Loucy (cell line): ENCODE data around the gene DRD1.
"Not testable (repeated sequence)": the region's sequence is repeated elsewhere in the genome, so short reads cannot be mapped to it uniquely, and the experiment has no call there.

Experiments used
- H2AFZ ChIP-seq: fragments of 200-600 bp; sonication (generic); 2 replicates; pipeline ENCODE4 v1.6.0; 2016; ENCODE audit warnings: antibody characterized with exemption, mild to moderate bottlenecking, low read length, moderate library complexity
- H3F3A ChIP-seq: fragments of 200-600 bp; 2 replicates; pipeline ENCODE4 v1.6.0; 2016; ENCODE audit warnings: antibody characterized with exemption, low read depth, mild to moderate bottlenecking
- H3K27me3 ChIP-seq: fragments of 200-600 bp; sonication (generic); 2 replicates; pipeline ENCODE4 v1.6.1; 2014; ENCODE audit warnings: low read length, mild to moderate bottlenecking; ENCODE audit not compliant: insufficient read depth, poor library complexity, severe bottlenecking
- H3K36me3 ChIP-seq: fragments of 200-600 bp; sonication (generic); 2 replicates; pipeline ENCODE4 v1.6.1; 2016; ENCODE audit warnings: low read length; ENCODE audit not compliant: insufficient read depth
- H3K4me1 ChIP-seq: fragments of 200-600 bp; sonication (generic); 2 replicates; pipeline ENCODE4 v1.5.1; 2014; ENCODE audit warnings: low read length, mild to moderate bottlenecking; ENCODE audit not compliant: insufficient read depth, poor library complexity, severe bottlenecking
- H3K4me2 ChIP-seq: fragments of 200-600 bp; sonication (generic); 2 replicates; pipeline ENCODE4 v1.6.0; 2014; ENCODE audit warnings: antibody characterized with exemption, low read length, low read depth, mild to moderate bottlenecking; ENCODE audit not compliant: poor library complexity, severe bottlenecking
- H3K4me3 ChIP-seq: fragments of 200-600 bp; sonication (generic); 2 replicates; pipeline ENCODE4 v1.5.1; 2014; ENCODE audit warnings: low read length, mild to moderate bottlenecking, mixed read lengths; ENCODE audit not compliant: poor library complexity, severe bottlenecking
- H3K79me2 ChIP-seq: fragments of 200-600 bp; sonication (generic); 2 replicates; pipeline ENCODE4 v1.6.1; 2014; ENCODE audit warnings: low read length; ENCODE audit not compliant: insufficient read depth
- H3K9ac ChIP-seq: fragments of 200-600 bp; sonication (generic); 2 replicates; pipeline ENCODE4 v1.6.0; 2014; ENCODE audit warnings: mild to moderate bottlenecking, low read depth, low read length, moderate library complexity; ENCODE audit not compliant: poor library complexity, severe bottlenecking
- H3K9me2 ChIP-seq: fragments of 200-600 bp; sonication (generic); replicated peaks from 2 replicates; pipeline ENCODE4 v1.6.1; 2016; ENCODE audit warnings: low read depth, low read length, mixed read lengths
- H3K9me3 ChIP-seq: fragments of 200-600 bp; sonication (generic); 2 replicates; pipeline ENCODE4 v1.6.1; 2014; ENCODE audit warnings: mild to moderate bottlenecking, antibody characterized with exemption, low read length, low read depth; ENCODE audit not compliant: insufficient read depth
- H4K20me1 ChIP-seq: fragments of 200-600 bp; sonication (generic); 2 replicates; pipeline ENCODE4 v1.6.0; 2014; ENCODE audit warnings: antibody characterized with exemption, low read length, mild to moderate bottlenecking; ENCODE audit not compliant: insufficient read depth, poor library complexity, severe bottlenecking
- EZH2phosphoT487 ChIP-seq: fragments of 200-600 bp; IDR thresholded peaks from 2 replicates; pipeline ENCODE4 v1.6.1; 2018; ENCODE audit warnings: antibody characterized with exemption, mild to moderate bottlenecking, moderate library complexity, borderline replicate concordance
- TF ChIP-seq, protein P1 (sequence below): fragments of 200-600 bp; sonication (generic); conservative IDR thresholded peaks from 2 replicates; pipeline ENCODE4 v1.5.1; 2014; ENCODE audit warnings: mild to moderate bottlenecking, antibody characterized with exemption, low read length

DRD1 gene

DNA sequence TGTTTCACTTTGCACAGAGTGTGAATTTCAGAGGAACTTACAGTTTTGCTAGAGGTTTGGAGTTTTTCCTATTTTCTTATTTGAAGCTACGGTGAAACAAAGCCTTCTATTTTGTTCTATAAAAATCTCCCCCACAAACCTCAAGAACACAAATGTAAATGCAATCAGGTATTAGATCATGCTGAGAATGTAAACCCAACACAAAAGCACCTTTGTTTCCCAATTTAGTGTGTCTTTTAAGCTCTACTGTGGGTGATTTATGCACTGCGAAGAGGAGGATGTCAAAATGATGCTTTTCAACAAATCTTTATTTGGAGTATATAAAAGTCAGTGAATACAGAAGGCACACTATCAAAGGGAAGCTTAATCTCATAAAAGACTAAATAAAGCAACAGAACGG lies 4.3 kb upstream of the DRD1 start:
- Histone ChIP-seq H3F3A (no peaks in the 10 kb centered on the region), H3K9me2 (no peaks in the 10 kb centered on the region), H3K9me3 (no peaks in the 10 kb centered on the region), H4K20me1 (no peaks in the 10 kb centered on the region), H2AFZ (no peak overlapping the region), H3K36me3 (no peaks in the 10 kb centered on the region), H3K4me1 (no peaks in the 10 kb centered on the region), H3K4me3 (no peak overlapping the region), H3K4me2 (no peak overlapping the region), H3K9ac (no peak overlapping the region), H3K27me3 (no peaks in the 10 kb centered on the region), H3K79me2 (no peaks in the 10 kb centered on the region)
- no peak for TF ChIP-seq EZH2phosphoT487
- TF ChIP-seq, protein P1, sequence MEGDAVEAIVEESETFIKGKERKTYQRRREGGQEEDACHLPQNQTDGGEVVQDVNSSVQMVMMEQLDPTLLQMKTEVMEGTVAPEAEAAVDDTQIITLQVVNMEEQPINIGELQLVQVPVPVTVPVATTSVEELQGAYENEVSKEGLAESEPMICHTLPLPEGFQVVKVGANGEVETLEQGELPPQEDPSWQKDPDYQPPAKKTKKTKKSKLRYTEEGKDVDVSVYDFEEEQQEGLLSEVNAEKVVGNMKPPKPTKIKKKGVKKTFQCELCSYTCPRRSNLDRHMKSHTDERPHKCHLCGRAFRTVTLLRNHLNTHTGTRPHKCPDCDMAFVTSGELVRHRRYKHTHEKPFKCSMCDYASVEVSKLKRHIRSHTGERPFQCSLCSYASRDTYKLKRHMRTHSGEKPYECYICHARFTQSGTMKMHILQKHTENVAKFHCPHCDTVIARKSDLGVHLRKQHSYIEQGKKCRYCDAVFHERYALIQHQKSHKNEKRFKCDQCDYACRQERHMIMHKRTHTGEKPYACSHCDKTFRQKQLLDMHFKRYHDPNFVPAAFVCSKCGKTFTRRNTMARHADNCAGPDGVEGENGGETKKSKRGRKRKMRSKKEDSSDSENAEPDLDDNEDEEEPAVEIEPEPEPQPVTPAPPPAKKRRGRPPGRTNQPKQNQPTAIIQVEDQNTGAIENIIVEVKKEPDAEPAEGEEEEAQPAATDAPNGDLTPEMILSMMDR, result no peak

DNA sequence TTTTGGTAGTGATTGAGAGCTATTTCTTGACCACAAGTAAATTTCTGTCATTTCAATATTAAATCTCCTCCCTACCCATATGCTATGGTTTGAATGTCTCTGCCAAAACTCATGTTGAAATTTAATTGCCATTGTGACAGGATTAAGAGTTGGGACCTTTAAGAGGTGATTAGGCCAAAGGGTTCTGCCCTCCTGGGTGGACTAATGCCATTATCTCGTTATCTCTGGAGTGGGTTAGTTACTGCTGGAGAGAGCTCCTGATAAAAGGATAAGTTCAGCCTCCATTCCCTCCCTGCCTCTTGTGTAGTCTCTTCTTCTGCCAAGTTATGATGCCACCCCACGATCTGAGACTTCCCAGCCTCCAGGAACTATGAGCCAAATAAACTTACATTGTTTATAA lies 3.6 kb upstream of the DRD1 start:
- Histone ChIP-seq H3K79me2 (no peaks in the 10 kb centered on the region), H3F3A (no peaks in the 10 kb centered on the region), H3K4me2 (no peak overlapping the region), H3K4me1 (no peaks in the 10 kb centered on the region), H3K9ac (no peak overlapping the region), H4K20me1 (no peaks in the 10 kb centered on the region), H3K27me3 (no peaks in the 10 kb centered on the region), H3K9me3 (no peaks in the 10 kb centered on the region), H2AFZ (no peak overlapping the region), H3K9me2 (no peaks in the 10 kb centered on the region), H3K4me3 (no peak overlapping the region), H3K36me3 (no peaks in the 10 kb centered on the region)
- no peak for TF ChIP-seq EZH2phosphoT487
- TF ChIP-seq, protein P1, result no peak

DNA sequence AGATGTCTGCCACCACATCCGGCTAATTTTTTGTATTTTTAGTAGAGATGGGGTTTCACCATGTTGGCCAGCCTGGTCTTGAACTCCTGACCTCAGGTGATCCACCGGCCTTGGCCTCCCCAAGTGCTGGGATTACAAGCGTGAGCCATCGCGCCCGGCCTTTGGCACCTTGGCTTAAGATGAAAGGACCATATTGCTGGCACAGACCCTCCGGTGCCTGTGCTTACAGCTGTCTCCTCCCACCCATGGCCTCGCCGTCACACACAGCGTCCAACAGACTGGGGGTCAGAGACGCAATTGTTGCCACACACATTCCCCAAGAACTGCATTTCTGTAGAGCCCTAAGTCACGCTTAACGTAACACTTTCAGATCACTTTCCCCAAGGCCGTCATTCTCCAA lies 2.4 kb upstream of the DRD1 start:
- H3K4me1 ChIP-seq, H3K79me2 ChIP-seq, H3K9ac ChIP-seq, H3K4me3 ChIP-seq, H3K9me2 ChIP-seq, H2AFZ ChIP-seq, H3K27me3 ChIP-seq, H3K36me3 ChIP-seq, H3K4me2 ChIP-seq, H3K9me3 ChIP-seq, H3F3A ChIP-seq, H4K20me1 ChIP-seq: not testable (repeated sequence)

DNA sequence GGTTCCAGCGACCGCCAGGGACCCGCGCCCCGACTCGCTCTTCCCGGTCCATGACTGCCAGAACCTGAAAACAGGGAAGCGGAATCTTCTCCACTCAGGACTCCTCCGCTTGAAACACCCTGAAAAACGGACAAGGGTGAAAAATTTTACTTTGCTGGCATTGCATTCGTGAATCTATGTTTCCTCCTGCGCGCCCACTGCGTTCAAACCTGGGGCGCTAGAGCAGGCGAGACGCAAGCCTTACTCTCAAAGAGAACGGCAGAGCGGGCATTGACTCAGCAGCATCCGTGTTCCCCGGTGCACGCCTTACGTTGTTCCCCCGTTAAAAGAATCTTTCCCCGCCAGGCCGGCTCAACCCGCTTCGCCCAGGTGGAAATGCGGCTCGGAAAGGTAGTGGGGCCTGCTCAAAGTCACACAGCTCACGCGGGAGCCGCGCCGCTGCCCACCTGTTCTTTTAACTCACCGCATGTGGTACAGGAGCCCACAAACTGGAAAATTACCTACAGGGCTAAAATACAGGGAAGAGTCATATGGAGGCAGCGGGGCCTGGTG lies 999 bp upstream of the DRD1 start:
- Histone ChIP-seq H3K79me2 (no peaks in the 10 kb centered on the region), H3K4me1 (no peaks in the 10 kb centered on the region), H3K27me3 (no peaks in the 10 kb centered on the region), H3K9me2 (no peaks in the 10 kb centered on the region), H4K20me1 (no peaks in the 10 kb centered on the region), H3K9me3 (no peaks in the 10 kb centered on the region), H3K4me3 (no peak overlapping the region), H3F3A (no peaks in the 10 kb centered on the region), H3K36me3 (no peaks in the 10 kb centered on the region), H2AFZ (no peak overlapping the region), H3K4me2 (no peak overlapping the region), H3K9ac (no peak overlapping the region)
- no peak for TF ChIP-seq EZH2phosphoT487
- TF ChIP-seq, protein P1, result no peak
